ENCODE data around the gene SERINC5.
"Not testable (repeated sequence)": the region's sequence is repeated elsewhere in the genome, so short reads cannot be mapped to it uniquely, and the experiment has no call there.

Gene SERINC5

GRCh38 chr5:80170117-80170535 lies 85.7 kb downstream of the SERINC5 start:
- no peak for DNase-seq (ENCODE audit: low read depth)

GRCh38 chr5:80168388-80169028 lies 87.3 kb downstream of the SERINC5 start:
- DNase-seq (ENCODE audit: low read depth) = no peak

- DNase-seq (ENCODE audit: low read depth) = no peak
Measured at GRCh38 chr5:80165452-80165851, 90.4 kb downstream of the SERINC5 start.

GRCh38 chr5:80161165-80161564 lies 94.7 kb downstream of the SERINC5 start:
- no peak for DNase-seq (ENCODE audit: low read depth)

GRCh38 chr5:80160242-80160641 lies 95.6 kb downstream of the SERINC5 start:
- no peak for DNase-seq (ENCODE audit: low read depth)

- no peak for DNase-seq (ENCODE audit: low read depth)
Measured at GRCh38 chr5:80159133-80159815, 96.6 kb downstream of the SERINC5 start.

- no peak for DNase-seq (ENCODE audit: low read depth)
Measured at GRCh38 chr5:80156156-80156555, 99.7 kb downstream of the SERINC5 start.

- DNase-seq (ENCODE audit: low read depth) = no peak
Measured at GRCh38 chr5:80154749-80155148, 101.1 kb downstream of the SERINC5 start.

- not testable (repeated sequence) for DNase-seq (ENCODE audit: low read depth)
Measured at GRCh38 chr5:80154289-80154688, 101.6 kb downstream of the SERINC5 start.

- DNase-seq (ENCODE audit: low read depth) = no peak
Measured at GRCh38 chr5:80153586-80154126, 102.2 kb downstream of the SERINC5 start.

- DNase-seq (ENCODE audit: low read depth) = no peak
Measured at GRCh38 chr5:80152778-80153177, 103.1 kb downstream of the SERINC5 start.

- DNase-seq (ENCODE audit: low read depth) = no peak
Measured at GRCh38 chr5:80151890-80152289, 104.0 kb downstream of the SERINC5 start.

GRCh38 chr5:80150731-80151130 lies 105.1 kb downstream of the SERINC5 start:
- no peak for DNase-seq (ENCODE audit: low read depth)

GRCh38 chr5:80149161-80149609 lies 106.7 kb downstream of the SERINC5 start:
- no peak for DNase-seq (ENCODE audit: low read depth)

- no peak for DNase-seq (ENCODE audit: low read depth)
Measured at GRCh38 chr5:80147119-80147815, 108.6 kb downstream of the SERINC5 start.

GRCh38 chr5:80146046-80146445 lies 109.8 kb downstream of the SERINC5 start:
- no peak for DNase-seq (ENCODE audit: low read depth)

- DNase-seq (ENCODE audit: low read depth) = no peak
Measured at GRCh38 chr5:80143491-80143890, 112.4 kb downstream of the SERINC5 start.

GRCh38 chr5:80142996-80143395 lies 112.9 kb downstream of the SERINC5 start:
- no peak for DNase-seq (ENCODE audit: low read depth)

- DNase-seq (ENCODE audit: low read depth) = no peak
Measured at GRCh38 chr5:80141681-80142080, 114.2 kb downstream of the SERINC5 start.

- DNase-seq (ENCODE audit: low read depth) = no peak
Measured at GRCh38 chr5:80141147-80141671, 114.6 kb downstream of the SERINC5 start.

GRCh38 chr5:80140496-80140895 lies 115.4 kb downstream of the SERINC5 start:
- DNase-seq (ENCODE audit: low read depth) = no peak

GRCh38 chr5:80139466-80139972 lies 116.3 kb downstream of the SERINC5 start:
- no peak for DNase-seq (ENCODE audit: low read depth)

All from stimulated activated CD8-positive, alpha-beta memory T cell treated with anti-CD3 and anti-CD28 coated beads, Interleukin-12 subunit alpha, Interleukin-12 subunit beta, amount 100 ng/mL, for 1 hour (primary cell).